HG03064 (cell line): ENCODE data around the gene ICE1.
A peak's percentile ranks its signal among the peaks of the same experiment; 100 is the strongest.
"Not testable (repeated sequence)": the region's sequence is repeated elsewhere in the genome, so short reads cannot be mapped to it uniquely, and the experiment has no call there.

ENCODE experiments used
- ATAC-seq: cut with Tn5 transposase; IDR thresholded peaks from one replicate; pipeline ENCODE4 v1.9.1; 2021; ENCODE audit warnings: low read depth; ENCODE audit not compliant: unreplicated experiment

Gene ICE1, protein sequence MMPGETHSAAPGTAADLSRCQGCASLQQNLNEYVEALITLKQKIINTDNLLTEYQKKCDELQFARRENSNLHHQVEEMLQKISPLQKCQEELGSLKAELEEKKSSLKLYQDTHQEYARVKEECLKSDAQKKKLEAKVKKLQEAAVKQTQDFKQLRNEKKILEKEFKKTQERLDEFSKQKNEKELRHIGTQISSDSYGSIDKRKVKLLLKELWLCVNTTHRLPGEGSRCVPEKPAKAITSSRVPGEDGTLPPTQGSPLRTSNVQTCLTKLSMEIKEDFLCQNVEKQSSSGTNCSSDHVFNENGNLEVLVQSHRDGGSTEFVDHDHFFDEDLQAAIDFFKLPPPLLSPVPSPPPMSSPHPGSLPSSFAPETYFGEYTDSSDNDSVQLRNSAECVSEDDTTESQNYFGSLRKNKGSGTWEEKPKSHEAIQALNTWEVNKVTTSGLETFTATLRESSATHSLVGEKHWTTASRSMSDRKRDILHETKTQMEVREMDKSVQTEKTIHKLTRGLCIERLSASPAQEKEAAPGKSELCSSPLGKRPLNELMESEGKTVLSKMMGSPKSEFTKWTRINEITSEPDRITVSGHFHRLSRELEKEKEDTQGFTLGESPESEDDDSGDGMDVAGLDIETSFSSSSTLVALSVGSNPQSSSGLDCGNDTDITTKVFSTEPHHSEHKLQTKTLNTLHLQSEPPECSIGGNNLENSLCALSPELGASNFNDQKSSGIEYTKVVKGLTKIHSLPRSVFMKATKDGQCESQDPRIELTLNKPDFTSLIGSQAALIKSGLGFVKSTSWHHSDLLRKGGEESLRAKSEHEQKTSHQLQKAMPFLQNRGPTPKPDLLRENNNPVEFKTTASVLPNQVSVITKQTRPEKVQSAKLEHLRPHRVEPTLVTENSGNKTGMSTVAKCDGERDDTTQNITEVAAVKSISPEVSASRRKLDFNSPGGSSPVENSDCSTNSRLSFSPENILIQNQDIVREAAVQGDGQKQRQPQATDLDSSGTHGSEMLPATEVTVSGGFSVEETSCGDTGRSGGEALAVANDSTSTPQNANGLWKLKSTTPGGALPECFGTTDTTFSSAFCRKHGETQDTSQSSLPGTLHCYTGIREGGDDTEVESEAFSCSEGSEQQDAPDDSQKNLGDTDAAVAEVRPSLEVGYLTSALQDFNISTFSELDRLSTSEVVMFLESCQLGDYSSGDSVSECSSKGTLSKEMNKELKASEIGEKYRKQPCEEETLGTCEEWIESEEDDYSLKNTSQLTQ (N-terminal part only)

DNA sequence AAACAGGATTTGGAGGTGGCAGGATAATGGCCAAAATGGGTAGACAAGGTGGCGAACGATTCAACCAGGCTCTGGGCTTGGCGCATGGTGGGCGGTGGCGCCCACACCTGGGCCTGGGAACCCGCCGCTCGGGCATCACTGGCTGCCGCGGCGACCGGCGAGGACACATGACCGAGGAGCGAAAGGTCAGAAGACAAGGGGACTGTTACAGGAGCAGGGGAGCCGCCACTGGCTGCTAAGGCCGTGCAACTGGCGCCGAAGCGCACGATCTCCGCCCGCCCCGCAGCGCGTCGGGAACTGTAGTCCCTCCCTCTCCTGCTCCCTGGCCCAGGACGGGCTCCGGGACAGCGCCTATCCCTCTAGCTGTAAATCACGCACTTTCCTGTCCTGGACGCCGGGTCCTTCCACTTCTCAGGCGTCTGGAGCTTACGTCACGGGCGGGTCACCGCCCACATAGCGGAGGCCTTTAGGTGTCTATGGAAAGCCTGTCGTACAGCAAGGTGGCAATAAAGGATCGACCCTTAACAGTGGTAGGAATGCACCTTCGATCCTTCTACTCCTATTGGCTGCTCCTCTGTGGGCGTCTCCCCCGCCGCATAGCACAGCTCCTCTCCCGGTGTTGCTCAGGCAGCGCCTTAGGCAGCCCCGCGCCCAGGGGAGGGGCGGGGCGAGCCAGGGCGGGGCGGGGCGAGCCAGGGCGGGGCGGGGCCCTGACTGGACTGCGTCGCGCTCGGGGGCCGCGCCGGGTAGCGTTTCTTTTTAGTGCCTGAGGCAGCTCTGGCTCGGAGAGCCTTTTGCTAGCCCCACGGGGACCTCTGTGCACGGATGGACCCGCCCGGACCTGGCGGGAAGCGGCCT, at the start of gene ICE1:
Gene ICE1 (plus strand): TSS at position 717 of the 858 bp plus-strand sequence. CDS start 239 bp downstream, outside the sequence.
- ATAC-seq, result peak; percentile 85

DNA sequence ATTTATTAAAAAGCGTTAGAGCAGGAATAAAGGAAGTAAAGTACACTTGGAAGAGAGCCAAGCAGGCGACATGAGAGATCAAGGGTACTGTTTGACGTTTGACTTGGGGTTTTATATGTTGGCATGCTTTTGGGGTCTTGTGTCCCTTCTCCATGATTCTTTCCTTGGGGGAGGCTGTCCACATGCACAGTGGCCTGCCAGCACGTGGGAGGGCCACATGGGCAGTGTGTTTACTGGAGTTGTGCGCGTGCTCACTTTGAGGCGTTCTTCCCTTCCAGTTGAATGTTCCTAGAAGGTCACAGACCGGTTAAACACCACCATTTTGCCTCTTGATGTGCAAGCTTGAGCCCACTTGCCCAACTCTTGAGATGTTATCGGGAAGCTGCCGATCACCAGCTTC, 49.5 kb upstream of the ICE1 start:
- ATAC-seq, result no peak

DNA sequence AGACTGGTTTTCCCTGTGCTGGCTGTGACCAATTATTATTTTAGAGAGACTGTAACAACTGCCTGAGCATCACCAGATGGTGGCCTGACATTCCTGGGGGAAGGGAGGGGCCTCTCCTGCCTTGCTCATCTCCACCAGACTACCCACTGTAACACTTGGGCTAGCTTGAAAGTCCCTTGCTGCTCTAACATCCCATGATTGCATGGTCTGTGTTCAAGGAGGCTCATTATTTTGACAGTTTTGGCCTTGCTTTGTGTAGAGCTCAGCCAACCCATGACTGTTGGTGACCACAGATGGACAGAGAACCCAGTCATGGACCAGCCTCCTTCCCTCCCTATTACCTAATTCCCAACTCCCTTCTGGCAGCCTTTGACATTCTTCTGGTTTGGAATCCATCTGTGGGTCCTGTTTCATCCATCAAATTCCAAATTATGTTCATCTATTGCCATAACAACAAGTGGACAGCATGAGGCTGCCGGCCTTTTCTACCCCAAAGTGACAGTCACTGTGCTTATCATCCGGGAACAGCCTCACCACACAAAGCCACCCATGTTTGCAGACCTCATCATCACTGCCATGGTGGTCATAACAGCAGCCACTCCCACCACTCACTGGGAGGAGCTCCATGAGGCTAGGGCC, 49.0 kb upstream of the ICE1 start:
- no peak for ATAC-seq

DNA sequence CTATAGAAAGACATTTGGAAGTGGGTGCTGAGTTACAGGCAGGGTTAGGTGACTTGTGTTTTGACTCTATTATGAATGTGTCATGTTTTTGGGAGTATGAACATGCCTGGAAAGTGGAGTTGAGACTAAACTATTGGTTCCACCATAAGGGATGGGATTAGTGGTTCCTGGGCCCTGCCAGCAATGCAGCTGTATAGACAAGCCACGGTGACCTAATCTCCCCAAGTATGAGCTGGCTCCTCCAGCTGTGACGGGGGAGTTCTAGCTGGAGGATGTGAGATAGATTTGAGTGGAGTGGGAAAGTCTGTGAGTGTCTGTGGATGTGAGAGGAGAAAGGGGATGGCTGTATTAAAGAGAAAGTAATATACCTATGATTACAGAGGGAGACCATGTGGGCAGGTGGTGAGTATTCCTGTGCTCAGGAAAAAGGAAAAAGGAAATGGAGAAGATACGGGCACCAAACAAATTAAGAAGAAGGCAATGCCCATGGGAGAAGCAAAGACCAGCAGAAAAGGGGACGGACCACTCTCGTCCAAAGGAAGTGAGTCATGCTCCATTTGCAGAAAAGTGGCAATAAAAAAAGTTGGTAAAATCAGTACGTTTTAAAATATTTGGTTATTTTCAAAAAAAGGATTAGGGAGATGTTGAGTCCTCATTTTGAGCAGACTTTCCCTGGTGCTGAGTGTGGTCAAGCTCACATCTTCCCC, 48.3 kb upstream of the ICE1 start:
- no peak for ATAC-seq

DNA sequence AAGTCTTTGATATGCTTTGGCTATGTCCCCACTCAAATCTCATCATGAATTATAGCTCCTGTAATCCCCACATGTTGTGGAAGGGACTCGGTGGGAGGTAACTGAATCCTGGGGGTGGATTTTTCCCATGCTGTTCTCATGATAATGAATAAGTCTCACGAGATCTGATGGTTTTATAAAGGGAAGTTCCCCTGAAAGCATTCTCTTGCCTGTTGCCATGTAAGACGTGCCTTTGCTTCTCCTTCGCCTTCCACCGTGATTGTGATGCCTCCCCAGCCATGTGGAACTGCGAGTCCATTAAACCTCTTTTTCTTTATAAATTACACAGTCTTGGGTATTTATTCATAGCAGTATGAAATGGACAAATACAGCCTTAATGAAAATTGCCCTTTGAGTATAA, 44.7 kb upstream of the ICE1 start:
- no peak for ATAC-seq

DNA sequence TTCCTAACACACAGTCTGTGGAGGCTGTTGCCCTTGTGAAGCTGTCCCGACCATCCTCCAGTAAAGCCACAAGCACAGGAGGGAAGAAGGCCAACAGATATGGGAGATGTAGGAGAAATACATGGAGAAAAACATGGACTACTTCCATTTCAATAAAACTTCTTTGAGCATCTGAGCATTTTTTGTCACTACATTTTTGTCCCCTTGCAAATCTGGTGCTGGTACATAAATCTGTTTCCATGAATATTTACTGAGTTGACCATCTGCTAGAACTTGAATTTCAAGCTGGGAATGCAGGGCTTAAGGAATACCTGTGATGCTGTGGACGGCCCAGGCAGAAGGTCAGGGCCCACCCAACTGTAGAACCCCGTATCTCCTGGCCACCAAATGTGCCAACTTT, 43.9 kb upstream of the ICE1 start:
- ATAC-seq, result no peak

DNA sequence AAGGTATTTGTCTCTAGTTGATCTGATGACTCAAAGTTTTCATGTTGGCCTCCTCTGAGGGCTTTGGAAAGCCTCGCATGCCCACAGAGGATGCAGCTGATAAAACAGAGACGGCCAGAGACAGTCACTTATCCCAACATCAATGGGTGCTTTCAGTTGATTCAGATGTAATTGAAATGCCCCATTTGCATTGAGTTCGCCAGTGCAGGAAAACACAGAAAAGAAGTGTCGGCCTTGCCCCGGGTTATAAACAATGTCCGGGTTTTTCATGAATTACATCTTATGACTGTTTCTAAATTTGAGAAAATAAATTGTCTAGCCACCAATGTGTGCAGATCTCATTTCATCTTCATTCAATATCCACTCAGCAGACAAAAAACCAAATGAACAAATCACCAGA, 42.2 kb upstream of the ICE1 start:
- no peak for ATAC-seq

DNA sequence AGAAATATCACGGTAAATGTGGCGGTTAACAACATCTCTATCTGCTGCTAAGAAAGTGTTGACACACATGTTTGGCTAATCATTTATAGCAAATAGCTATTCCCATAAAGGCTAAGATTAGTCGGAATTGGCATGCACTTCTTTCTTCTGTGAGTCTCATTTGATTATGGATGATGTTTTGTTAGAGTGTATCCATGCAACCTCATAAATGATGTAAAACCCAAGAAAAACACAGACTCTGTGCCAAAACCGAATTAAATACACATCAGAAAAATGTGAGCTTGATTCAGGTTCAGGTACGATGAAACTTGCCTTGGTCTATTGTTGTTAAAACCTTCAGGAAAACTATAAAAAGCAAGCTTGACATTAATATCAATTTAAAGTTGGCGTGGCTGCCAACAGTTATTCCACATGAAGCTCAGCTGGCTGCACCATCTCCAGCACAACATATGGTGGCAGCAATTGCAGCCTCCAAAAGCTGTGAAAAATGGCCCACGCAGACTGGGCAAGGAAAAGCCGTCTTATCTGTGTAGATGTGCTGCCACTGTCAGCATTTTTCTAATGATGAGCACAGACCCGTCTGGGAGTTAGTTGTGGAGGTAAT, 41.1 kb upstream of the ICE1 start:
- ATAC-seq, result no peak

DNA sequence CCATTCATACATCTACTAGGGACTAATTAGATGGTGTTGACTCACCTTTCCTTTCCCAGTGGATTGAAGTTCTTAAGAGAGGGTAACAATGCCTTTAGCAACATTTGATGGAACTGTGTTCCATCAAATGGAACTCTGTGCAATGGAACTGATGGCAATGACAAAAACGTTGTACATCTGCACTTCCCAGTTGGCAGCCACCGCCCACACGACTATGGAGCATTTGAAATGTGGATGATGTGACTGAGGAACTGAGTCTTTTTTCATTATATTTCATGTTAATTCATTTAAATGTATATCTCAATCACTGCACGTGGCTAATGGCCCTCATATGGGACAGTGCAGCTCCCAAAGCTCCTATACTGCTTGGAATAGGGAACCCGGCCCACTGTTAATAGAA, 39.0 kb upstream of the ICE1 start:
- ATAC-seq, result no peak

DNA sequence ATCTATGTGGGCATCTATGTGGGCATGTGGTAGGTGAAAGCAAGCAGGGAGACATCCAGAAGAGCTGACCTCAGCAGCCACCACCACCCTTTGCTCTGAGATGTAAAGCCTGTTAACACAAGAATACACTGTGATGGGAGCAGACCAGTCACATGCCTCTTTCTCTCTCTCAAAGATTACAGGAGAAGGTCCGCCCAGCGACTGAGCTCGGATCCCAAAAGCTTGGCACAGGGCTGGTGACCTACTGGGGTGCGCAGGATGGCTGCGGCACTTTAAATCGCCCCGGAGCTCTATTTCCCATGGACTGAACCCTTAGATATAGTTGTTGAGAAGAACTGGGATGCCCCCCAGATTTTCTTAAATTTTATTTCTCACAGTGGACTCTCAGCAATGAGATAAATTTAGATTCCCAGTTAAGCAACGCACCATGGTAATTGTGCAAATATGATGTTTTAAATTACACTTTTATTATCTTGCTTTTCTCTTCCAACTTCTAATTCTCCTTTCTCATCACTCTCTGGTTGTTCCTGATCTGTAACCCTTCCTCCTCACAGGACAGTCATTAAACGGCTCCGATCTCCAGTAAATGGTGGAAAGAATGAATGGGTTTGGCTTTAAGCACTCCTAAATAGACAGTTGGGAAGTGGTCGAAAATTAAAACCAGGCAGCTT, 37.7 kb upstream of the ICE1 start:
- ATAC-seq, result no peak

DNA sequence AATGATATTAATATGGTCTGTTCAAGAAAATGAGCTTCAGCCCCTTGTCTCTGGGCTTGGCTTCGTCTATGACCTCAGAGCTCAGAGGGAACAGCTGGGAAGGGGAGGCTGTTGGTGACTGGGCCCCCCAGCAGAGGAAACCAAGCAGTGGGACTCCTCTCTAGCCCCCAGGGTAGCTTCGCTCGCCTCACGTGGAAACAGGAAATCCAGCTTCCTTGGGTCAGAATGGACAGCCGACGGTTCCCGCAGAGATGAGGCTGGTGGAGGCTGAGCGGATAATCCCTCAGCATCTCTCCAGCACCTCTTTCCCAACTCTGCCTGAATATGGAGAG, 37.2 kb upstream of the ICE1 start:
- ATAC-seq, result no peak

DNA sequence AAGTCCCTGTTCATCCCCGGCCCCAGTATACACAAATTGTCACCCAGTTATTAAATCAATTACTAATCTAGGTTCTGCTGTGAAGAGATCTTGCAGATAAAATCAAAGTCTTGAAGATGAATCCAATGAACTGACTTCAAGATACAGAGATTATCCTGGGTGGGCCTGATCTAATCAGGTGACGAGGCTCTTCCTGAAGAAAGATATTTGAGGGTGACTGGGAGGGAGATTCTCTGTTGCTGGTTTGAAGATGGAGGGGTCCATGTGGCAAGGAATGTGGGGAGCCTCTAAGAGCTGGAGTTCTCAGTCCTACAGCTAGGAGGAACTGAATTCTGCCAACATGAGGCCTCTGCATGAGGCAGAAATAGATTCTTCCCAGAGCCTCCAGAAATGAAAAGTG, 36.1 kb upstream of the ICE1 start:
- no peak for ATAC-seq

DNA sequence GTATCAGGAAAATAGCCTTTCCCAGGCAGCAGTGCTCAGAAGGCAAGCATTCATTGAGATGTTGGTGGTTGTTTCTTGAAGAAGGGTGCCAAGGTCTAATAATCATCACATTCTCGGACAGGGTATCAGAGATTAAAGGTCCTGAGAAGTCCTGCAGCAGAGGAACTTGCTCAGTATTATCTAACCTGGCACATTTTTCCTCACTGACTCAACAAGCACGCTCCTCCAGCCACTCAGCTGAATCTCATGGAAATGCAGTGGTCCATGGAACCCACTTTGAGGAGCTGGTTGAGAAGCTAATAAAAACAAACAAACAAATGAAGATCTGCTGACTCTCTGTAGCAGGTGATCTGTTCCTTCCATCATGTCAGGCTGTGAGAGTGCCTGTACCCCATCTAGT, 35.3 kb upstream of the ICE1 start:
- no peak for ATAC-seq

DNA sequence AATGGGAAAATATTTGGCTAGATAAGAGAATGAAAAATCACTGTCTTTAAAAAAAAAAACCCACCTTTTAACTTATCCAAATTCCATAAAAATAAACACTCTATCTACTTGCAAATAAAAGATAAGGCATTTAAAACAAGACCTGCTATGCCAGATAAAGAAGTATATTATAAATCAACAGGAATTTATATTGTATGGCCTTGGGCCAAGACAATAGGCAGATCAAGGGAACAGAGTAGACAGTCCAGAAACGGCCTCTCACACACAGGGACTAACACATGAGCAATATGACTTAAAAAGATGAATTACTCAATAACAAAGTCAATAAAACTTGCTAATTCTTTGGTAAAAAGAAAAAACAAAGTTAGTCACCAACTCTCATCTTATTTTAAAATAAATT, 34.7 kb upstream of the ICE1 start:
- ATAC-seq, result no peak

DNA sequence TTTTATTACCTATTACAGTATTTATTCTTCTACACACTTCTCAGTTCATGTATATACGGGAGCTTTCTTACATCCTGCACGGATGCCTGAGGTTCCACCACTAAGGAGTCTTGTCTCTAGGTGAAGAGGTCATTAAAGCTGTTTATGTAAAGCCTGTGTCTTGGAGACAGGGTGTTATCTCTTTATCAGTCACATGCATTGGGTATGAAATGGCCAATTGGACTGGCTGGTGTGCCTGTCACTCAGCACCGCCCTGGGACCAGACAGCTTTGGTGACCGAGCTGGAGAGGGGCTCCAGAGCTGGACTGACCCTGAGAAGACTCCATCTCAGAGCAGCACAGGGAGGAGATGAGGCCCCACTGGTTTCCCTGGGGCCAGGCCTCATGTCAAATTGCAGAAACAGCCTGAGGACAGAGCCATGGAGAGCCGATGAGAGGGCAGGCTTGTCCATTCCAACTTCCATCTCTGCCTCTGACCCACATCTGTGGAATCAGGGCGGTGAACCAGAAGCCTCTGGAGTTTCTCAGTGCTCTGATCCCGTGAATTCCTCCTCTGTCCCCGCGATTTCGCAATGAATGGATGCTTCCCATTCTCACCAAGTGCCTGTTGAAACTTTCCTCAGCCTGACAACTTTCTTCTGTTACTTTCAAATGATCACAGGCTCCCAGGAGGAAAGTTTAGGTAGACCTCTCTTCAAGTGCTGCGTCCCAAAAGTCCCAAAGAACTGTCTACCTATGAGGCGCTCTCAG, 32.2 kb upstream of the ICE1 start:
- ATAC-seq, result not testable (repeated sequence)

DNA sequence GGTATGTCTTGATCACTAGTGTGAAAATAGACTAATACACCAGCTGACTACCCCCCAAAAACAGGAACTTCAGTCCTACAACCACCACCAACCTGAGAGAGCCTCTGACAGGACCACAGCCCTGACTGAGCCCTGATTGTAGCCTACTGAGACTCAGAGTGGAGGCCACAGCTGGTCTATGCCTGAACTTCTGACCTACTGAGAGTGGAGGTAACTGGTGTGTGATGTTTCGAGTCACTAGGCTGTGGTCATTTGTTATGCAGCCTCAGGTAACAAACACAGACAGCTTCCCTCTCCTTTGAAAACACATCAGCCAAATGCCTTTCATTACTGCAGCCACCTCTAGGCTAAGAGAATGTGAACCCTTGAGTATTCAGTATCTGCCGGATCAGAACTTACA, 30.0 kb upstream of the ICE1 start:
- not testable (repeated sequence) for ATAC-seq

DNA sequence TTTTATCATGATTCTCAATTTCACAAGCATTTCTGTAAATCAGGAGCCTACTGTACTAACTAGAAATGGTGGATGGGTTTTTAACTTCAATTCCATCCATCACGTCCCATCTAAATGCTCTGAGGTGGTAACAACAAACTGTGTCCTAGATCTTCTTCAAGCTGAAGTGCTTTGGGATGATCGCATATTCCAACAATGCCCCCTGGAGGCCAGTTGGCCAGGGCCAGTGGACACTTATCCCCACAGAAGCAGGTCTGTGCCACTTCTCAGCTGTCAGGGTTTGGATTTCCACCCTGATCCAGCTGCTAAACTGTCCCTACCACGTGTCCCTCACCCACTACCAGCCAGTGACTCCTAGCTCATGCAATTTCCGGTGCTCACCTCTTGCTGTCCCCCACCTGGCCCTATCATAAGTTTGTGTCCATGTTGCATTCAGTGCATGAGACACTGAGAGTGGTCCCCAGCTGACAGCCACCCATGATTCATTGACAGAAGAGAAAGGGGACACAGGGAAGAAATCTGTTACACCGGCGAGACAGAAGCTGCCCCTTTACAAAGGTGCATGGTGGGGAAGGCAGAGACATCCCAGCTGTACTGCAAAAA, 28.0 kb upstream of the ICE1 start:
- not testable (repeated sequence) for ATAC-seq
